GM19099 (cell line): ENCODE results near the gene OR10G2.

Experiments
- POLR2A ChIP-seq: IDR thresholded peaks from 3 replicates; pipeline ENCODE4 v1.6.1; 2011; ENCODE audit warnings: low read depth; ENCODE audit not compliant: insufficient read length; ENCODE audit errors: extremely low read depth

Gene OR10G2

GRCh38 chr14:21634840-21635239, at the start of gene OR10G2:
Gene OR10G2 (minus strand): TSS chr14:21634940. CDS start chr14:21634842, 98 bp downstream.
- TF ChIP-seq POLR2A, result no peak

GRCh38 chr14:21680072-21680471, 45.3 kb upstream of the OR10G2 start:
- no peak for TF ChIP-seq POLR2A

DNA sequence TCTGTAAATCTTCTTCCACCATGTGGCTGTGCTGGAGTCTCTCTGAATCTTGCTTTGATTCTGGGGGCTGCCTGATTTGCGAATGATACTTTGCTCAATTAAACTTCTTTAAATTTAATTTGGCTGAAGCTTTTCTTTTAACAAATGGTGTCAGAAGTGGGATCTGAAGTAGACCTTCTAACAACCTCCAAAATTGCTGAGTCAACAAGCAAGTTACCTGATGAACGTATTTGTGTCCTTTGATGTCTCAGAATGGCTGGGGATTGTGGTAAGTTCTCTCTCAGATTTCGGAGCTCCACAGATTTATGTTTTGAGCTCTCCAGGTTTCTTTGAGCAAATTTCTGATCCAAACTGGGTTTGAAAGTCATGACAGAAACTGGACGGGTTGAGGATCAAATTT, 40.8 kb upstream of the OR10G2 start:
- TF ChIP-seq POLR2A, result no peak

DNA sequence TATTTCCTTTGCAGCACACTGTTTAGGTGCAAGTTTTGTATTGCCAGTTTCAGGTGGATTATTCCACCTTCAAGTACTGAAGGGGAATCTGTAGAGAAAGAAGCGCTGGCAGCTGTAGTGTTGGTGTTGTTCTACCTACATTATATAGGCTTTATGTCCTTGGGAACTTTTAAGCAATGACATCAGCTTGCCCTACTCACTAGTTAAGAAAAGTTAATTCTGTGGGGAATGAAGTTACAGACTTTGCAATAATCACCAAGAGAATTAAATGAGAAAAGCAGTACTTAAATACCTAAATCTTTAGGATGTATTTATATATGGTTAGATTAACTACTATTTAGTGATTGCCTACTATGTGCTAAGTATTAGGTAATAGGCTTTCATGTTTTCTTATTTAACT, 39.0 kb upstream of the OR10G2 start, which contains the start of gene OR4E1:
Gene OR4E1 (minus strand): TSS at position 101 of the 400 bp plus-strand sequence. CDS start 2,883 bp downstream, outside the sequence.
- TF ChIP-seq POLR2A, result no peak

DNA sequence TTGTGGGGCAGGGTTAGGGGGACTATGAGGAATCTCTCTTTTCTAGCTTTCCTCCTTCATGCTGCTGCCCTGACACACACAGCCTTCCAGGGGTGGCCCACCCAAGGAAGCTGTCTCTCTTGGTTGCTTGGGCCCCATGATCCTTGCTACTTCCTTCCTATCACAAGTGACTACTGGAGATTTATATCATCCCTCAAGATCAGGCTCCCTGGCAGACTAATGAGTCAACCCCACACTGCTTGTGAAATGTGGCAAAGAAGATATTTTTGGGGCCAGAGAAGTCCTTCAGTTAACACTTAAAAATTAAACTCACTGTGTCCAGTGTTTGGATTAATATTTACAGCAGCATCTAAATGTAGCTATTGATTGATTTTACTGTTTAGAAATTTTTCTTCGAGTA, 37.4 kb upstream of the OR10G2 start:
- no peak for TF ChIP-seq POLR2A

- TF ChIP-seq POLR2A, result no peak
These were observed 36.6 kb upstream of the OR10G2 start for GRCh38 chr14:21671371-21671770.

DNA sequence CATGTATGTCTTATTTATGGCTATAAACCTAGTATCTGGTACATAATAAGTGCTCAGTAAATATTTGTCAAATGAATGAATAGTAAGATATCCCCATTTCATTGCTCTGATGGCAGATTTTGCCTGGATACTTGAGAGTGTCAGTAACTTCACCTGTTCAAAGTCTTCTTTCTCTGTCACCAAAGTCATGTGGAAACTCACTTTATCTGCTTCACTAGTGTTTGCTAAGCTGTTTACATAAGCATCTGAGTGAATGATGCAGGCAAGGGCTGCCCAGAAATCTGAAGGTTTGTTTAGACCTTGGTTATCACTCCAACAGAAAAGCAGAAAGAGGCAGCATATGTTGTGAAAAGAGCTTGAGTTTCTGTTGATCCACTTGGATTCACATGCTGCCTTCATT, 34.5 kb upstream of the OR10G2 start:
- TF ChIP-seq POLR2A, result no peak

GRCh38 chr14:21668377-21668776, 33.6 kb upstream of the OR10G2 start:
- TF ChIP-seq POLR2A, result no peak

- no peak for TF ChIP-seq POLR2A
These were observed 22.2 kb upstream of the OR10G2 start for GRCh38 chr14:21656980-21657379.

DNA sequence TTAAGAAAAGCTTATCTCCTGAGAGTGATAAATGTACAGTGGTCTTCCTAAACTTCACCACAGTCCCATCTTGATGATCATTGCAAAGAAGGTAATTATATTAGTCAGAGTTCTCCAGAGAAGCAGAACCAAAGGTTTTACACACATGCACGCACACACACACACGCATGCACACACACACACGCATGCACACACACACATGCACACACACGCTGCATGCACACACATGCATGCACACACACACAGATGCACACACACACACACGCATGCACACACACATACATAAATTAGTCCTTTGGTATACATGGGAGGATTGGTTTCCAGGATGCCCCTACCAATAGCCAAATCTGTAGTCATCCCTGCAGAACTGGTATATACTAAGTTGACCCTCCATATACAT, 19.5 kb upstream of the OR10G2 start:
- TF ChIP-seq POLR2A, result no peak

- no peak for TF ChIP-seq POLR2A
These were observed 18.7 kb upstream of the OR10G2 start, which contains the start of gene OR4E2 for GRCh38 chr14:21653331-21653885. Gene OR4E2 (plus strand): TSS chr14:21653835. CDS start chr14:21665083, 11,248 bp downstream.

GRCh38 chr14:21652209-21652808, 17.6 kb upstream of the OR10G2 start:
- no peak for TF ChIP-seq POLR2A

GRCh38 chr14:21647380-21647779, 12.6 kb upstream of the OR10G2 start:
- no peak for TF ChIP-seq POLR2A

DNA sequence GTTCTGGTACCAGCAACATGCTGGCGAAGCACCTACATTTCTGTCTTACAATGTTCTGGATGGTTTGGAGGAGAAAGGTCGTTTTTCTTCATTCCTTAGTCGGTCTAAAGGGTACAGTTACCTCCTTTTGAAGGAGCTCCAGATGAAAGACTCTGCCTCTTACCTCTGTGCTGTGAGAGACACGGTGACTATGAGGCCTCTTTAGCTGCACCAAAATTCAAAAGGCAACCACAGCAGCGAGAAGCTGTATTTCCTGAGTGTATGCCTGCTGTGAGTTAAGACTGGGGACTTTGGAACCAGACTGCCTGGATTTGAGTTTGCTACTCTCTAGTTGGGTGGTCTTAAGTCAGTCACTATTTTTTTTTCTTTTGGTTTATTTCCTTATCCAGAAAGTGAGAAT, 8.7 kb upstream of the OR10G2 start:
- TF ChIP-seq POLR2A, result no peak

- TF ChIP-seq POLR2A, result no peak
These were observed 7.9 kb upstream of the OR10G2 start for GRCh38 chr14:21642683-21643082.

GRCh38 chr14:21631084-21631483, 3.7 kb downstream of the OR10G2 start:
- TF ChIP-seq POLR2A, result no peak
